Mesodermal cell (in vitro differentiated cells): ENCODE measurements around the gene TBX20.
"Not testable (repeated sequence)": the region's sequence is repeated elsewhere in the genome, so short reads cannot be mapped to it uniquely, and the experiment has no call there.

Experiments used
- H3K27ac ChIP-seq: 2 replicates; pipeline ENCODE4 v1.7.0; 2013; ENCODE audit warnings: mild to moderate bottlenecking, low read depth, low read length, moderate library complexity; ENCODE audit not compliant: severe bottlenecking
- H3K36me3 ChIP-seq: 2 replicates; pipeline ENCODE4 v1.7.1; 2013; ENCODE audit warnings: mild to moderate bottlenecking, low read length, moderate library complexity; ENCODE audit not compliant: control insufficient read depth, insufficient read depth
- H3K4me1 ChIP-seq: one replicate; pipeline ENCODE4 v1.7.1; 2013; ENCODE audit warnings: mild to moderate bottlenecking, low read length; ENCODE audit not compliant: insufficient read depth, control insufficient read depth, poor library complexity, severe bottlenecking
- H3K4me3 ChIP-seq: 2 replicates; pipeline ENCODE4 v1.7.0; 2013; ENCODE audit warnings: low read length, control low read depth, mild to moderate bottlenecking; ENCODE audit not compliant: insufficient read depth, poor library complexity, severe bottlenecking; ENCODE audit errors: extremely low read depth
- H3K9me3 ChIP-seq: 2 replicates; pipeline ENCODE4 v1.7.1; 2013; ENCODE audit warnings: mild to moderate bottlenecking, low read length, moderate library complexity; ENCODE audit not compliant: control insufficient read depth
- WGBS, 2 experiments: methylation state at CpG; one replicate each; pipeline ENCODE4 v1.1.5; 2013; ENCODE audit warnings: missing lambda C conversion rate in 2 of 2; ENCODE audit not compliant: insufficient coverage in 2 of 2; 5-methylcytosine and 5-hydroxymethylcytosine counted together

TBX20 gene

DNA sequence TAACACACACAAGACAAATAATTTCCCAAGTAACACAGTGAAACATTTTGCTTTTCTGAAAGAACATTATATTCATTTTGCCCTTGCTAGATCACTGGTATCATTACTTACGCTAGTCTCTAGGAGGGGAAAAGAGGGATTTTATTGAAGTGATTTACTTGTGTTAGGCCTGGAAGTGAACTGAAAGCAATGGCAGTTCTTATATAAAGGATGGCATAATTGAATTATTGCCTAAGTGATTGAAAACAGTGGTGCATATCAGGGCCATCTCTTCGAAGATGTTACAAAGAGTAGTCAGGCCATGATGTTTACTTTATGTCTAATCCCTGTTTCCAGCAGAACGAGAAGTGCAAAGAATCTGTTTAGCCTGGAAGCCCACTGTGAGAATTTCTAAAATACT is 38.8 kb downstream of the TBX20 start:
- H3K4me1 ChIP-seq, H3K4me3 ChIP-seq, H3K36me3 ChIP-seq, H3K9me3 ChIP-seq, H3K27ac ChIP-seq: not testable (repeated sequence)
- WGBS, 2 experiments, result no CpG with 5 or more reads among the region's 3 CpGs

DNA sequence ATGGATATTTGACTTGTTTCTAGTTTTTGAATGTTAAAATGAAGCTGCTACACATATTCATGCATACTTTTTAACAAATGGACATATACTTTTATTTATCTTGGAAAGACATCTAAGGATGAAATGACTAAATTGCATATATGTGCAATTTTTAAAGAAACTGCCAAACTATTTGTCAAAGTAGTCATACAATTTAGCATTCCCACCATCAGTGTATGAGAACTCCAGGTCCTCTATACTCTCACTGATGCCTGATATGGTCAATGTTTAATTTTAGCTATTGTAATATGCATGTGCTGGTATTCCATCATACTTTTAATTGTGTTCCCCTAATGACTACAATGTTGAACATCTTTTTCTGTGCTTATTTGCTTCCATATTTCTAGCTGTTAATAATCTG is 47.0 kb downstream of the TBX20 start:
- H3K4me1 ChIP-seq, H3K9me3 ChIP-seq, H3K27ac ChIP-seq, H3K4me3 ChIP-seq: not testable (repeated sequence)
- peaks cover 10% of the 10 kb centered on the region for H3K36me3 ChIP-seq

DNA sequence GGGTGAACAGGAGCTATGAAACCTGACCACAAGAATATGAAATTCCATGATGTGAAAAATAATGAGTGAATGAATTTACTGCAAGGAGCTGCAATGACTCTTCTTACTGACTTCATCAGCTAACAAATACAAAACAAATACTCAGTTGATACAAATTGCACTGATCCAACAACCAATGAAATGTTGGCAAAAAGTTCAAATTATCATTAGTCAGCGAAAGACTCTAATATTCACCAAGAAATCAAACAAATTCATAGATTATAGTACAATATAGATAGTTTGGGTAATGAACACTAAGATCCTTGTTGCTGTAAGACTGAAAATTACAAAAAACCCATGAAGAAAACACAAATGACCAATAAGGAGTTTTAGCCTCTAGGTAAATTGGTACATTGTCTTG is 49.0 kb downstream of the TBX20 start:
- not testable (repeated sequence) for H3K27ac ChIP-seq, H3K4me1 ChIP-seq, H3K4me3 ChIP-seq, H3K9me3 ChIP-seq
- WGBS, 2 experiments, result no CpG with 5 or more reads among the region's 1 CpG
- H3K36me3 ChIP-seq, result peaks cover 12% of the 10 kb centered on the region

DNA sequence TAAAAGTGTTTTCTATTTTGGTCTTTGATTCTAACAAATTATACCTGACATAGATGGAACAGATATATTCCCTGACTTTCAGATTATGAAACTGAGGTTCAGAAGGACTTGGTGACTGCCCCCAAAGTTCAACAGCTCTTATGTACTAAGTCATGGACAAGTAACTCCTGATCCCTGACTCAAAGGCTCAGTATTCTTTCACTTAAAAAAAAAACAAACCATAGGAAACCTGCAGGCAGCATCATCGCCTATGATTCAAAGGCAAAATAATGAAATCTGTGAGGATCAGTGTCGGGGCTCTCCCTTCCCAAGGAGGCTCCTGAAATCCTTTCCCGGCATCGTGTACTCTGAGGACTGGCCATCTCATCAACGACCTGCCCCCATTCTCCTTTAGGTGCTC is 49.9 kb downstream of the TBX20 start:
- 80% methylated on average over 2 of the region's 5 CpGs; no CpG with 5 or more reads in 1 of the 2 experiments for WGBS, 2 experiments

DNA sequence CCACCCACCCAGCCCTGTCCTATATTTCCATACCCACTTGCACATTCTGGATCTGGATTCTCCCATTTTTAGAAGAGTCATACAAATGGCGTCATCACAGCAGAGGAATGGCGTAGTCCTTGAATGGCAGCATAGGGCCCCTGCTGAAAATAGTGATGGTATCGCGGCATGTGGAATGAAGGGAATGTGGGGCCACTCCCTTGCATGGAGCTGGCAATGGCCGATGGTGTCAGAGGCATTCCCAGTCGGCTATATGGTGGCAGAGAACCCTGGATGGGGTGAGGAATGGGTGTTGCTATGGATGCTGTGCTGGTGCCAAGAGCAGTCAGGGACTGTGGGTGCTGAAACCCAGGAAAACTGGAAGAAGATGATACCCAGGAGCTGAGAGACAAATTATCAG is 51.5 kb downstream of the TBX20 start:
- not testable (repeated sequence) for H3K4me3 ChIP-seq, H3K27ac ChIP-seq, H3K9me3 ChIP-seq, H3K4me1 ChIP-seq
- H3K36me3 ChIP-seq, result peaks cover 12% of the 10 kb centered on the region
- 87% methylated on average over 4 of the region's 6 CpGs; no CpG with 5 or more reads in 1 of the 2 experiments for WGBS, 2 experiments

More for the DNA sequence above, 49.9 kb downstream of the TBX20 start:
- H3K9me3 ChIP-seq, H3K27ac ChIP-seq, H3K4me1 ChIP-seq, H3K4me3 ChIP-seq: not testable (repeated sequence)
- H3K36me3 ChIP-seq, result peaks cover 12% of the 10 kb centered on the region

DNA sequence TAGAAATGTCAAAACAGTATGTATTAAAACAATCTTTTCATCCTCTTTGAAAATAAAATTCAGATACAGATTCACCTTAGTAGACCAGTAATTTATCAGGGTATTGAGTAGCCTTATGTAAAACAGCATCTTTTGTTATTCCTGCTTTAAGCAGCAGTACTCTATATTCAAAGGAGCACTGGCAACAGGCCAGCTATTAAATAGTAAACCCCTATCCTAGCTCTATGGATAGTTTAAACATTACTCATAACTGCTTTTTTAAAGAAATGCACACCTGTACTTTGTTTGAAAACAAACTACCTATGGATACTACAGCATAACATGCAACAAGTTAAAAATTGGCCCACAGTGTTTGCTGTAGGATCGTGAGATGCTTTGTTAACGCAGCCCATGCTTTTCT is 53.7 kb downstream of the TBX20 start:
- H3K4me1 ChIP-seq, H3K9me3 ChIP-seq, H3K27ac ChIP-seq, H3K4me3 ChIP-seq: not testable (repeated sequence)
- WGBS, 2 experiments, result no CpG with 5 or more reads among the region's 2 CpGs
- H3K36me3 ChIP-seq, result peaks cover 12% of the 10 kb centered on the region

DNA sequence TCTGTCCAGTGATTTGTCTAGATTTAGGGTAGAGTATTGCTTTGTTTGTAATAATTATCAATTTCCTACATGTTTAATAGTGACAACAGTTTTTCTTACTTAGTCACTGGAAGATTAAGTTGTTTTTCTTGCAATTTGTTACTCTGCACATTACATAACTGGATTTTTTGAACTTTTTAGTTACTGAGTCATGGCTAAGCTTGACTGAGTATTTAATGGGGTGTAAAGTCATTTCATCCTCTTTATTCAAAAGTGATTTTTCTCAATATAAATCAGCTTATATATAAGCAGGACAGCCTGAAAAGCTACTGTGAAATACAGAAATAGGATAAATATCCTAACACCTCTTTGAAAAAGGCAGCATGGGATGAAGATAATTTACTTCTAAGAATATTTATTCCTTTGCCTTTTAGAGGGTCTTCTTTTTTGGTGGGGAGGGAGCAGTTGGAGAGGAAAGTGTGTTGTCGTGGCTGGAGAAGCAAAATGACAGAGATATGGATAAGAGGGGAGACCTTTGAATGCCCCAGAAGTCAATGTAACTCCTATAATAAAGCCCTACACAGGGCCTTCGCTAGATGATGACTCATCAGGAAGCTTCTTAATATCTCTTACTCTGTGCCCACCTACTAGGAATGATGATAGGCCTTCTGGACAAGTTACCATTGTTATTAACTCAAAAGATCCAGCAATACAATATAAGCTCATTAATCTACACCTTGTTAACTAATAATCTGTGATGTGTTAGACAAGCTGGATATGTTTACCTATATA is 55.3 kb downstream of the TBX20 start:
- not testable (repeated sequence) for H3K4me3 ChIP-seq, H3K9me3 ChIP-seq, H3K27ac ChIP-seq, H3K4me1 ChIP-seq
- 83% methylated on average over 1 of the region's 2 CpGs; no CpG with 5 or more reads in 1 of the 2 experiments for WGBS, 2 experiments
- peaks cover 10% of the 10 kb centered on the region for H3K36me3 ChIP-seq

DNA sequence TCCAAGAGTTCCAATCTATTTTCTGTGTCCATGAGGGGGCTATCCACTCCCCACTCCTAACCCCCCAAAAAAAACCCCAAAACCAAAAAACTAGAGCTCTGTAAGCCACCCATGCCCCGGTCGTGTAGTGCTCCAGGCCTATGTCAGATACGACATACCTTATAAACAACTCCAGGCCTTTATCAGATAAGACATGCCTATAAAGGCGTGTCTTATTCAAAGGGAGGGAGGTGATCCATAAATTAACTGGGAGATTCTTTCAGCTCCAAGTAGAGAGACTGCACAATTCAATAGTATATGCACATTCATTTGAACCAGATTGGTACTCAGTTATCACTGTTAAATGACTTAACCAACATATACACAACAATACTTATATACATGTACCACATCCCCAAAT is 62.3 kb downstream of the TBX20 start:
- H3K27ac ChIP-seq, H3K9me3 ChIP-seq, H3K4me3 ChIP-seq, H3K36me3 ChIP-seq, H3K4me1 ChIP-seq: not testable (repeated sequence)
- 100% methylated on average over 3 of the region's 4 CpGs; no CpG with 5 or more reads in 1 of the 2 experiments for WGBS, 2 experiments

DNA sequence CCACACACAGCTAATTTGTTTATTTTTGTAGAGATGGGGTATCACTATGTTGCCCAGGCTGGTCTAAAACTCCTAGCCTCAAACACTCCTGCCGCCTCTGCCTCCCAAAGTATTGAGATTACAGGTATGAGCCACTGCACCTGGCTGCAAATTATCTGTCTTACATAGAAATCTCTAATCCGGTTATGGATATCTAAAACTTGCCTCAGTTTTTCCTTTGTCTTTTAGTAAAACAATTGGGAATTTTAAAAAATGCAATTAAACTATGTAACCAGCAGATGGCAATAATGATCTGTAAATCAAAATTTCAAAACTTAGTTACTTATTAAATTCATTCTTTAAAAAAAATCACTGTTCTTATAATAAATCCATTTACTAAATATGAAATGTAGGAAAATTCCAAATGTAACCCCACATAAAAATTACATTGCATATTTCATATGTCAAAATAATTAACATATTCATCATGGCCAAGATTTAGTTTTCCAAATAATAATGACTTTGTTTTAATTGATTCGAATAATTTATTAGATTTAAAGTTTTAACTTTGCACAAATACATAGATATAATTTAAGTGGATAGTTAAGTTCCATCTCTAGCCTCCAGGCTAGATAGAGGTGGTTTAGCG is 63.6 kb downstream of the TBX20 start:
- not testable (repeated sequence) for H3K4me1 ChIP-seq, H3K4me3 ChIP-seq, H3K36me3 ChIP-seq, H3K9me3 ChIP-seq, H3K27ac ChIP-seq
- WGBS, 2 experiments, result no CpG with 5 or more reads among the region's 4 CpGs

DNA sequence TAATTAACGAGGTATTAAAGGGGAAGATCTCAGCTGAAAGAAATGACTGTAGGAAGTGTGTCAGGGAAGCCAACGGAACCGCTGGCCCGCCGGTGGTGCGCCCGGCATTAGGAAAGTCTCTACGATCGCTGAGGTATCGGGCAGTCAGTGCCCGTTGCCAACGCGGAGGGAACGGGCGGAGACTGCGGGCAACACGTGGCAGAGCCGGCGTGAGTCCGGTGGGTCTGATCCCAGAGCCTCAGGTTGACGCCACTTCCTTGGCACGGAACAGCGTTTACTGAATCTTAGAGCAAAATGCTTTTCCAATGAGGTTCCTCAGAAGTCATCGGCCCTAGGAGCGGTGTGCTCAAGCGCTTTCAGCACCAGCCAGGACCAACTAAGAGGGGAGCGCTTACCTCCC is 67.1 kb downstream of the TBX20 start:
- WGBS, 2 experiments, result 1 to 4% methylated on average over 16 to 26 of the region's 27 CpGs
- H3K4me3 ChIP-seq, result peak overlapping the region; percentile 53
- not testable (repeated sequence) for H3K9me3 ChIP-seq, H3K4me1 ChIP-seq, H3K36me3 ChIP-seq, H3K27ac ChIP-seq
